Left lung (tissue), 10 donors: ENCODE data around the gene PRRG3. TPM values are rescaled to one million over a fixed set of nuclear protein-coding genes. Genes with fewer than 3 reads are reported as not detected.

Source experiments
- ATAC-seq: fragments of 200-7000 bp; cut with Tn5 transposase; one replicate; pipeline ENCODE4 v1.9.1; 2020; ENCODE audit warnings: moderate library complexity
- DNase-seq, 4 donors: peaks; one replicate each; pipeline ENCODE4 v3.0.0-alpha.2; 2013 to 2020
- H3K27ac ChIP-seq, 2 donors: fragments of 200-600 bp; sonication (generic) in 1 of 2; one replicate each; pipeline versions ENCODE4 v1.5.0 to v1.8.0; 2020 to 2021
- H3K27me3 ChIP-seq, 2 donors: fragments of 200-600 bp; sonication (generic) in 1 of 2; one replicate each; pipeline versions ENCODE4 v1.5.0 to v1.8.0; 2020 to 2021
- H3K36me3 ChIP-seq, 2 donors: fragments of 200-600 bp; sonication (generic) in 1 of 2; one replicate each; pipeline versions ENCODE4 v1.5.0 to v1.8.0; 2020 to 2021
- H3K4me1 ChIP-seq, 2 donors: fragments of 200-600 bp; one replicate each; pipeline ENCODE4 v1.8.0; 2021
- H3K4me3 ChIP-seq, 2 donors: fragments of 200-600 bp; sonication (generic) in 1 of 2; one replicate each; pipeline versions ENCODE4 v1.5.0 to v1.8.0; 2020 to 2021; ENCODE audit warnings: mild to moderate bottlenecking in 1 of 2
- H3K9me3 ChIP-seq, 2 donors: fragments of 200-600 bp; sonication (generic) in 1 of 2; one replicate each; pipeline versions ENCODE4 v1.5.0 to v1.8.0; 2020 to 2021
- intact Hi-C, 2 donors: fragments of 100-400 bp; cut with DNase I; formaldehyde crosslinking; loops; one replicate each; pipeline versions ENCODE4 v1.11.2 to v1.14.2; 2022
- polyA plus RNA-seq, 6 donors: library from polyadenylated mRNA; unstranded; fragments of 120-200 nt; gene quantifications; one replicate each; pipeline ENCODE4 v1.2.1, GENCODE V29; 2013; ENCODE audit not compliant: insufficient read length in 6 of 6
- total RNA-seq, 2 donors: library from RNA; stranded (reverse); fragmentation: NEBNext Ultra II Directional; extraction: Animal tissue kit (Norgen Biotek cat#: 25700); gene quantifications; one replicate each; pipeline ENCODE4 v1.2.1, GENCODE V29; 2021
- TF ChIP-seq, protein P1 (sequence below), 2 donors: fragments of 200-600 bp; sonication (generic) in 1 of 2; IDR thresholded peaks; one replicate each; pipeline versions ENCODE4 v1.5.0 to v1.8.0; 2021; ENCODE audit warnings: antibody characterized with exemption in 2 of 2
- donor health status: DM: no; HTN: yes; CAD: no.
- donor health status: DM: no; HTN: no; CAD: no.

PRRG3 gene
- total and polyA plus RNA-seq, 8 donors: 1.9 to 17.5 (median 11.2) TPM

DNA sequence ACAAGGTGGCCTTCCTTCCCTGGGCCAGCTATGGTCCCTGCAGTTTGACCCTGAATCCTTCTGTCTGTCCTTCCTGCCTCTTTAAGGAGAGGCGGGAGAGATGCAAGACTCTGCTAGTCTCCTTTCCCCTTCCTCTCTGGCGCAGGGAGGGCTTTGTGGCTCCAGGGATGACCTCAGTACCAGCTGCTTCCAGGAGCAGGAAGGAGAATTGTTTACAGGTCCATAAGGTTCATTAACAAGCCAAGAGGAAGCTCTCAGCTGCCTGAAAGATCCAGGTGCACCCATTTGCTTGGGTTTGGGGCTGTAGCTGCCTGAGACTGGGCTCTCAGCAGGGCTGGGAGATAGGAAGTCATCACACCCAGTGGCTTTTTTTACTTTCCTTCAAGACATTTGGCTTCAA, 16.5 kb downstream of the PRRG3 start:
- H3K4me1 ChIP-seq: no peaks in the 10 kb centered on the region
- ATAC-seq (no peak), DNase-seq (no peak)
- H3K4me3 ChIP-seq: no peak overlapping the region
- H3K9me3 ChIP-seq: no peaks in the 10 kb centered on the region
- TF ChIP-seq, protein P1, sequence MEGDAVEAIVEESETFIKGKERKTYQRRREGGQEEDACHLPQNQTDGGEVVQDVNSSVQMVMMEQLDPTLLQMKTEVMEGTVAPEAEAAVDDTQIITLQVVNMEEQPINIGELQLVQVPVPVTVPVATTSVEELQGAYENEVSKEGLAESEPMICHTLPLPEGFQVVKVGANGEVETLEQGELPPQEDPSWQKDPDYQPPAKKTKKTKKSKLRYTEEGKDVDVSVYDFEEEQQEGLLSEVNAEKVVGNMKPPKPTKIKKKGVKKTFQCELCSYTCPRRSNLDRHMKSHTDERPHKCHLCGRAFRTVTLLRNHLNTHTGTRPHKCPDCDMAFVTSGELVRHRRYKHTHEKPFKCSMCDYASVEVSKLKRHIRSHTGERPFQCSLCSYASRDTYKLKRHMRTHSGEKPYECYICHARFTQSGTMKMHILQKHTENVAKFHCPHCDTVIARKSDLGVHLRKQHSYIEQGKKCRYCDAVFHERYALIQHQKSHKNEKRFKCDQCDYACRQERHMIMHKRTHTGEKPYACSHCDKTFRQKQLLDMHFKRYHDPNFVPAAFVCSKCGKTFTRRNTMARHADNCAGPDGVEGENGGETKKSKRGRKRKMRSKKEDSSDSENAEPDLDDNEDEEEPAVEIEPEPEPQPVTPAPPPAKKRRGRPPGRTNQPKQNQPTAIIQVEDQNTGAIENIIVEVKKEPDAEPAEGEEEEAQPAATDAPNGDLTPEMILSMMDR (IDR thresholded peaks at IDR 0.05): no peak
- H3K36me3 ChIP-seq: no peaks in the 10 kb centered on the region
- no peaks in the 10 kb centered on the region for H3K27me3 ChIP-seq
- intact Hi-C loops: no loop called here
- H3K27ac ChIP-seq: peak overlapping the region in 1 of 2 donors; percentile 18

DNA sequence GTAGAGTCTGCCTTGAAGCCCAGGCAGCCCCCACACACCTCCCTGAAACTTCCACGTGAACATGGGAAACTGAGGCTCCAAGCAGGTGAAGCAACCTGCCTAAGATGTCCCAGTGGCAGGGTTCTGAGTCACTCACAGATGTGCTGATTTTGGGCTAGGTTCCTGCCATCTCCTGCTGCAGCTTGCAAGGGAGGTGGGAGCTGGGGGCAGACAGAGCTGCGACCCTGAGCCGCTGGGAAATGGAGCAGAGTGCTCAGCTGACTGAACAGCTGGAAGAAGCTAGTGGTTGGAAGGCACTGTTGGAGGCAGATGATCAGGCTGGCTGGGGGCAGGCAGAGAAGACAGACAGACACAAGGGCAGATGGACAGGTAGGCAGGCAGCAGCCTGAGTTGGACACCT, 17.0 kb downstream of the PRRG3 start:
- Histone ChIP-seq H3K4me1 (no peaks in the 10 kb centered on the region), H3K4me3 (no peak overlapping the region), H3K36me3 (no peaks in the 10 kb centered on the region), H3K27ac (no peak overlapping the region), H3K27me3 (no peaks in the 10 kb centered on the region), H3K9me3 (no peaks in the 10 kb centered on the region)
- intact Hi-C loops: no loop called here
- TF ChIP-seq, protein P1 (IDR thresholded peaks at IDR 0.05): no peak
- ATAC-seq (no peak), DNase-seq (no peak)

DNA sequence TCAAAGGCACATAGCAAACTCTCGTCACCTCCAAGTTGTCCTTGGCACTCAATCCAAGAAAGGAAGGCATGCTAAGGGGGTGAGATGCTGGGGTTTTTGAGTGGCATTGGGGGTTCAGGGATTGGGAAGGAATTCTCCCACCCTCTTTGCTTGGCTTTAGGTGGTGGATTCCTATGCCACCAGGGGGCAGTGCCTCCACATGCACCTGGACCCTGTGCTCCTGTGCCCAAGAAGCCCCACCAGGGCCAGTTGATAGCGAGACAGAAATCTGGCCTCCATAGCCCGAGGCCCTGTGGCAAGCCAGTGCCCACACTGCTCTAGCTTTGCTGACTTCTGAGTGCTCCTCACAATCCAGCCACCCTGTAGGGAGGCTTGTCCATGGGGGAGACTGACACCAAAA, 18.6 kb downstream of the PRRG3 start:
- Histone ChIP-seq H3K4me1 (no peaks in the 10 kb centered on the region), H3K36me3 (no peaks in the 10 kb centered on the region), H3K9me3 (no peaks in the 10 kb centered on the region), H3K27ac (no peak overlapping the region), H3K4me3 (no peak overlapping the region), H3K27me3 (no peaks in the 10 kb centered on the region)
- ATAC-seq: peak; percentile 36
- no peak for DNase-seq
- intact Hi-C loops: no loop called here
- TF ChIP-seq, protein P1 (IDR thresholded peaks at IDR 0.05): peak; percentile 8 to 30

DNA sequence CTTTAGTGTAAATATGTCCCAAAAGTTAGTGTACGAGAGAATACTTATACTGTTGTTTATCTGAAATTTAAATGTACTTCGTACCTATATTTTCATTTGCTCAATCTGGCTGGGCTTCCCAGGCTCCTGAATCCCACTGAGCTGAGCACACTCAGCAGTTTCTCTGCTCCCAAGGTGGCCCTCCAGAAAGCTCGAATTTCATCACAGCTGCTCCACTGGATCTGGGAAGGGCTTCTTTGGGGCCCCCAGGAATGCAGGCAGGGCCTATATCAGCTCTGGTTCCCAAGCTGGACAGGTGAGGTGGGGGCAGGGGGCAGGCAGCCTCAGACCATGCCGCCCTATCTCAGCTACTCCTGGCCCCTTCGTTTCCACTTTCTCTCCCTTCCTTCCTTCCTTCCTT, 19.1 kb downstream of the PRRG3 start:
- no peaks in the 10 kb centered on the region for H3K9me3 ChIP-seq
- H3K27me3 ChIP-seq: no peaks in the 10 kb centered on the region
- no peak for DNase-seq
- TF ChIP-seq, protein P1 (IDR thresholded peaks at IDR 0.05): no peak
- no peak for ATAC-seq
- intact Hi-C loops: no loop called here
- H3K27ac ChIP-seq: no peak overlapping the region
- H3K4me3 ChIP-seq: no peak overlapping the region
- H3K36me3 ChIP-seq: no peaks in the 10 kb centered on the region
- H3K4me1 ChIP-seq: no peaks in the 10 kb centered on the region

DNA sequence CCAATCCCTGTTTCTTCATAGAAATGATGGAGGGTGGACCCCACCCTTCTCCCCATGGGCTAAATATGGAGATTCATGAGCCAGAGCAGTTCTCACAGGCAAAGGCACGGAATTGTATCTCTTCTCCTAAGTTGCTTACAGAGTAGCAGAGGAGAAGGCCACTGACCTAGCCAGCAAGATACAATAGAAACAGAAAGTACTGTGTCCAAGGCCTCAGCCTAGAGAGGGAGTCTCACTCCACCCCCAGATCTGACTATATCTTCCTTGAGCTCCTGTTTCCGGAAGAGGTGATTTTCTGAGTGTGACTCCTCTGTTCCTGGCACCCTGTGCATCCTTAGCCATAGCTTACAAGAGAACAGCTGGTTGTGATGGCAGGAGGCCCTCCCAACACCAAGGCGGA, 20.5 kb downstream of the PRRG3 start, which contains the start of gene FATE1:
FATE1 (plus strand) TSS at position 284 of the 400 bp plus-strand sequence; CDS start at position 369, 85 bp downstream.
- no peak within 1 kb of the TSS for H3K4me3 ChIP-seq
- DNase-seq: no peak

More for the DNA sequence above, 20.5 kb downstream of the PRRG3 start, which contains the start of gene FATE1:
- Histone ChIP-seq H3K9me3 (no peaks in the 10 kb centered on the region), H3K4me1 (no peaks in the 10 kb centered on the region), H3K27me3 (no peaks in the 10 kb centered on the region), H3K27ac (no peak within 1 kb of the TSS), H3K36me3 (no peaks in the 10 kb centered on the region)
- no peak for ATAC-seq
- TF ChIP-seq, protein P1 (IDR thresholded peaks at IDR 0.05): no peak
- intact Hi-C loops: no loop called here
